ENCODE measurements around the gene CD40.
A peak's percentile ranks its signal among the peaks of the same experiment; 100 is the strongest.
"Not testable (repeated sequence)": the region's sequence is repeated elsewhere in the genome, so short reads cannot be mapped to it uniquely, and the experiment has no call there.

CD40 gene

DNA sequence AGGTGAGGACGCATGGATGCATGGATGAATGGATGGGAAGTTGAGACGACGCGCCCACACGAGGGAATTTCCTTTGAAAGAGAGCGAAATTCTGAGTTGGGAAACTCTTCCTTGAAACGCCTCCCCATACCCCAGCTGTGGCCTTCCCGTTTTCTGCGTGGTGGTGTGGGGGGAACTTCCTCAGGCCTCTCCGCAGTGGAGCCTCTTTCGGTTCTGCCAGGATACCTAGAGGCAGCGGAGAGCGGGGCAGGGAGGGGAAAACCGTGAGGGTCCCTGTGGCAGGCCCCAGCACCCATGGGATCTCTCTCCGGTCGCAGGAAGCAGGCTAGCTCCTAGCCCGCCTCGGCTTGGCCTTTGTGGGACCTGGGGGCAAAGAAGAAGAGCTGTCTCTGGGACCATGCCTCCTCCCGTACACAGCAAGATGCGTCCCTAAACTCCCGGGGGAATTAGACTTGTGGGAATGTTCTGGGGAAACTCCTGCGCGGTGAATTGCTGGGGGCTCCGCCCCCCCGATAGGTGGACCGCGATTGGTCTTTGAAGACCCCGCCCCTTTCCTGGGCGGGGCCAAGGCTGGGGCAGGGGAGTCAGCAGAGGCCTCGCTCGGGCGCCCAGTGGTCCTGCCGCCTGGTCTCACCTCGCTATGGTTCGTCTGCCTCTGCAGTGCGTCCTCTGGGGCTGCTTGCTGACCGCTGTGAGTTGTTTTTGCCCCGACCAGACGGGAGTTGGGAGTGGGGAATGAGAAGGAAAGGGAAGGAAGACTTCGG, at the start of gene CD40:
TSS of gene CD40 (plus strand) at position 611 of the 764 bp plus-strand sequence. CDS start at position 641, 30 bp downstream.
- peak; percentile 47 for DNase-seq (ENCODE audit: low read depth in 2 of 2)

GRCh38 chr20:46070215-46070900, 47.8 kb upstream of the CD40 start:
- DNase-seq (ENCODE audit: low read depth in 2 of 2), result no peak

DNA sequence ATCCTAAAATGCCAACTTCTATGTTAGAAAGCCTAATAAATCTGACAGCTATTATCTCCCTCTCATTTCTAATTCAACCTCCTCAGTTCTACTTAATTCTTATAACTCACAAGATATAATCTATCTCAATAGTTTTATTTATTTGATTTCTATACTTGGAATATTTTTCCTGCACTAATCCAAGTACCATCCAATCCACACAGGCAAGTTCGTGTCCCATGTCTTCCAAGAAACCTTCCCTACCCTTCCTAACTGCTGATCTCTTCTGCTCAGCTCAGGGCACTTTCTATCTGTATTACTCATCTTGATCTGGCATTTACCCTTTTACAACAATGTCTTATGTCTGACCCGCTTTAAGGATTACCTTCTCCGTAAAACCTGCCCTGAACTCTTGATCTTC, 46.5 kb upstream of the CD40 start:
- no peak for DNase-seq (ENCODE audit: low read depth in 2 of 2)

DNA sequence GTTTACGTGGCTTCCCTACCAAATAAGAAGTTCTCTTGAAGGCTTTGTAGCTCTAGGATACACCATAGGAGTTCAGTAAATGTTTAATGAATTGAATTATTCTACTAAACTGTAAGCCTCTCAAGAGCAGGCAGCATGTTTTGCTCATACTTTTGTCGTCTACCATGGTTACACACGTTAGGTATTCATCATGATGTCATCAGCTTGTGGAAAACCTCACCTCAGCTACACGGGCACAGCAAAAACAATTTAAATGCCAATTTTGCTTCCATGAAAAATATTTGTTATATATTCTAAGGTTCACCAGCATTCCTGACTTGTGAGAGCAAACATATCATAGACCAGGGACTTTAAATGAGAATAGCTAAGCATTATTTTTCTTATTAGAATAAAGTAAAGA, 45.1 kb upstream of the CD40 start:
- DNase-seq (ENCODE audit: low read depth in 2 of 2), result no peak

DNA sequence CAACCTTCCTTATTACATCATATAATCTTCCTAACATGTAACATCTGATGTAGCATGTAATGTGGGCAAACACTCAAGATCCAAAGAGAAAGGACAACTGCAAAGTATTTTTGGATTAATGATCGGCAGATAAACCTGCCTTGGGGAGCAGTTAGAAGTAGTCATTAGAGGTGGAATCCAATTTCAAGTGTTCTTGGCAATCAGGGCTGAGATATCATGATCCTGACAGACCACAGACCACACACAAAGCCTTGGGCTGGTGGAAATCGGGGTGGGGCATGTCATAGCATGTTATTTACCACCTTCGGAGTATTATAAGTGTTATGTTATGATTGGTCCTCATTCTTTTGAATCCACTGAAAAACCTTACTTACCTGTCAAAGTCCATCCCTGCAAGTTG, 44.7 kb upstream of the CD40 start:
- no peak for DNase-seq (ENCODE audit: low read depth in 2 of 2)

- no peak for DNase-seq (ENCODE audit: low read depth in 2 of 2)
Observed at GRCh38 chr20:46074006-46074405, 44.1 kb upstream of the CD40 start.

DNA sequence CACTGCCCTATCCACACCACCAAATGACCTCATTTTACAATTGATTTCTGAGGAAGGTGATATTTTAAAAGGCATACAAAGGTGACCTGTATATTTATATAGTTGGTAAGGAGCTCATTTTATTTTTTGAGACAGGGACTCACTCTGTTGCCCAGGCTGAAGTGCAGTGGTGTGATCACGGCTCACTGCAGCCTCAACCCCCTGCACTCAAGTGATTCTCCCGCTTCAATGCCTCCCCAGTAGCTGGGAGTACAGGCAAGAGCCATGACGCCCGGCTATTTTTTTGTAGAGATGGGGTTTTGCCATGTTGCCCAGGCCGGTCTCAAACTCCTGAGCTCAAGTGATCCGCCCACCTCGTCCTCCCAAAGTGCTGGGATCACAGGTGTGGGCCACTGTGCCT, 41.3 kb upstream of the CD40 start:
- DNase-seq (ENCODE audit: low read depth in 2 of 2), result no peak

- DNase-seq (ENCODE audit: low read depth in 2 of 2), result no peak
Observed at GRCh38 chr20:46077642-46078305, 40.3 kb upstream of the CD40 start.

GRCh38 chr20:46078954-46079353, 39.2 kb upstream of the CD40 start:
- DNase-seq (ENCODE audit: low read depth in 2 of 2), result no peak

DNA sequence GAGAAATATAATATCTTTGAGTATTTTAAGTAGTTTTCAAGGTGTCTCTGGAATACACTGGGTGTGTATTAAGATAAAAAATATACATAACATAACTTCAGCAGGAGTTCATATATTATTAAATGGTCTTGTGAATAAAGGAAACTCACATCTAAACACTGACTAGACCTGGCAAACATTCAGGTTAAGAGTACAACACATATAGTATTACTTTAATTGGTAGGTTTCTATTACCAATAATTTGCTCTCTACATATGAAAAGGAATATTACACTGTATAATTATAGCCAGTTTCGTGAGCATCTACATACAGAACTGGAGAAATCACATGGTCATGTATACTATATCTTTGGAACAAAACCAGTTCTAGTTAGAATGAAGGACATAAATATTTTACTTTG, 37.0 kb upstream of the CD40 start:
- no peak for DNase-seq (ENCODE audit: low read depth in 2 of 2)

DNA sequence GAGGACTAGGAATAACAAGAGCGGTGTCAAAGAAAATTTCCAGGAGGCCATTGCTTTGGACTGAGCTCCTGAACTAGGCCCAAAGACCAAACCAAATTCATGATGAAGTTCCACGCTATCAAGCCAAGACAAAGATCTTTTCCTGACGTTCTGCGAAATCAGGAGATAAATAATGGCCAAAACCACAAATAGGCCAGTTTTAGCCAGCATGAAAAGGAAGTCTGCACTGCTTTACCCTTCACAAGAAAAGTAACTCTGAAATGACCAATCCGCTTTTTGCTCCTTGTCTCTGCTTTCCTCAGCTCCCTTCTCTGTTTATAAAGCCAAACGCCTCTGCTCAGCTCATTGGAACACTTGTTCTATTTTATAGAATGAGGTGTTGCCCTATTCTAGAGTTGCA, 35.0 kb upstream of the CD40 start:
- no peak for DNase-seq (ENCODE audit: low read depth in 2 of 2)

DNA sequence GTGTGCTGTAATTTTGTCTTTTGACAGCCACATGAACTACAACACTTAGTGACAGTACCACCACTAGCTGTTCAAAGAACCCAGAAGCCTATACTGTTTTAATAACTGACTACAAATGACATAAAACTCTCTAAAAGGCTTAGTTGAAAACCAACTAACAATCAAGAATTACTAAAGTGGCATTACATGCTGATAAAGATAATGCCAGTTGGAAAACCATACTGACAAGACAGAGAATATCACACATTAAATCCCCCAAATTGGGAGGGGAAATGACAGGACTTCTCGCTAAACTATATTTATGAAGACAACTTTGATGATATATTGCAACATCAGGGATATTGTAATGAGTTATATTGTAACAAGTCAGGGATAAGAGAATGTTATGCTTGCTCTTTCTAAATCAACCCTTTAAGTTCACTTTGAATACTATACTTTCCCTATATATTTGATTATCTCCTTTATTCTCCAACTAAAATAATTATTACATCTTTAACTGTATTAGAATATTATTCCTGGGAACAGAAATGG, 34.5 kb upstream of the CD40 start:
- DNase-seq (ENCODE audit: low read depth in 2 of 2), result no peak

GRCh38 chr20:46084805-46085178, 33.3 kb upstream of the CD40 start:
- no peak for DNase-seq (ENCODE audit: low read depth in 2 of 2)

GRCh38 chr20:46085179-46085851, 32.8 kb upstream of the CD40 start:
- no peak for DNase-seq (ENCODE audit: low read depth in 2 of 2)

DNA sequence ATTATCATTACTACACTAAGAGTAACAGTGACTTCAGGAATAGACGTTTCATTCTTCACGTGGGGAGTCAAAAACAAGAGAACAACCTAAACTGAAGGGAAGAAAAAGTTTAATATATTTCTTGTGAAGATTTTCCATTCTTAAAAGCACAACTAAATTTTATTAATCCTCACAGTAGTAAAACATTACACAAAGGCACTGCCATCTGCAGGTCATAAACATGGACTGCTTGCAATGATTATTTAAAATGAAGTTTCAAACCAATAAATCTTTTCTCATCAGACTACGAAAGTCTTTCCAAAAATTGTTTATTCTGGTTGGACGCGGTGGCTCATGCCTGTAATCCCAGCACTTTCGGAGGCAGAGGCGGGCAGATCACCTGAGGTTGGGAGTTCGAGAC, 31.0 kb upstream of the CD40 start:
- no peak for DNase-seq (ENCODE audit: low read depth in 2 of 2)

DNA sequence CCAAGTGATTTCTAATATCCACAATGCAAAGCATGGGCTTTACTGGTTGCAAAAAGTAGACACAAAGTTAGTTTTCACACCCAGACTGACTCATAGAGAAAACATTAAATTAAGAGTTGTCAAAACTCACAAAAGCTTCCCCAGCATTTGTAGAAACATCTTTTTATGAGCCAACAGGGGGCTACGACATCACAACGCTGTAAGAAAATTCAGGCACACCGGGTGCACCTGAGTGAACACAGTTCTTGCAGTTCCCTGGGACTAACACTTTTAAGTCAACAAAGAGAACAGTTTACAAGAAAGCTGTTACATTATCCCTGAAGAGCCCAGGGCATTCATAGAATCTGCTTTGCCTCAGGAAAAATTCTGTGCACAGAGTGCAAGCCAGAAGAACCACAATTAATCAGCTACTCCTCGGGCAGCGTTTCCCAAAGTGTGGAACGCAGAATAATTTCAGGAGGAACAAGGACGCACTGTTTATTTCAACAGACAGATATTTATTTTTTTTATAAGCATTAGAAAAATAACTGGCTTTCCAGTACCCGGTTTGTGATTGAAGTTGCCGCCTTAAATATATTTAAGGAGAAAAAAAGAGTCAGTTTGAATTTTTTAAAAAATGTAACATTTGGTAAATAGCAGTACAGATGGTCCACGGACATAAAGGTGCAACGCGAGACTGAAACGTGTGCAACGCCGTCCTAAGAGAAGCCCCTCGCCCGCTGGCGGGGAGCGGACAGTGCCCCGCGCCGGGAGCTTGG, 29.5 kb upstream of the CD40 start:
- DNase-seq (ENCODE audit: low read depth in 2 of 2), result no peak

DNA sequence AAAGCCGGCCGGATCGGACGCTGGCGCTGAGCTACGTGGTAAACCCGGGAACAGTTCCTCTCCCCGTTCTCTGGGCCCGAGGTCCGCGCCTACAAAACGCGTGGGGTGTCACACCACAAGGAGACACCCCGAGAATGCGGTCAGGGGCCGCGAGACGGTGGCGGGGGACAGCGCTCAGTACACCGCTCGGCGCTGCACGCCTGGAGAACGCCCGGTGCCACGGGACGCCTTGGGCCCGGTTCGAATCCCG, 29.0 kb upstream of the CD40 start:
- DNase-seq (ENCODE audit: low read depth in 2 of 2), result no peak

- DNase-seq (ENCODE audit: low read depth in 2 of 2), result peak; percentile 89 to 91
Observed at GRCh38 chr20:46089417-46090388, 28.4 kb upstream of the CD40 start, which contains the start of gene NCOA5. TSS of gene NCOA5 (minus strand) at chr20:46089962. CDS start at chr20:46079424, 10,538 bp downstream.

GRCh38 chr20:46091622-46092535, 26.2 kb upstream of the CD40 start:
- not testable (repeated sequence) for DNase-seq (ENCODE audit: low read depth in 2 of 2)
